ENCODE data around the gene KMT2B. TPM values are rescaled to one million over a fixed set of nuclear protein-coding genes. Genes with fewer than 3 reads are reported as not detected.

The KMT2B gene
- total and polyA plus RNA-seq, 2 donors (not counting 1 experiment from before 2014, with no cell fraction given) = 85.6 to 96.9 TPM

Other genes with a start within 250 kb of the KMT2B start
- not detected in 2 replicates for gene KRTDAP, start 227.5 kb upstream of the KMT2B start, total RNA-seq
- not detected in 2 replicates for gene KRTDAP, start 227.5 kb upstream of the KMT2B start, polyA plus RNA-seq
- 1.8 and 4.5 TPM in 2 replicates for gene DMKN, start 204.4 kb upstream of the KMT2B start, total RNA-seq
- gene DMKN, start 204.4 kb upstream of the KMT2B start, polyA plus RNA-seq = 0.58 and 1.6 TPM in 2 replicates
- gene SBSN, start 189.7 kb upstream of the KMT2B start, total RNA-seq = not detected in 2 replicates
- gene SBSN, start 189.7 kb upstream of the KMT2B start, polyA plus RNA-seq = not detected in 2 replicates
- gene GAPDHS, start 184.5 kb upstream of the KMT2B start, total RNA-seq = not detected in 2 replicates
- gene GAPDHS, start 184.5 kb upstream of the KMT2B start, polyA plus RNA-seq = not detected in 2 replicates
- gene TMEM147, start 172.4 kb upstream of the KMT2B start, total RNA-seq = 39.8 and 41.6 TPM in 2 replicates
- gene TMEM147, start 172.4 kb upstream of the KMT2B start, polyA plus RNA-seq = 61.6 and 68.9 TPM in 2 replicates
- not detected in 2 replicates for gene ATP4A, start 154.3 kb upstream of the KMT2B start, total RNA-seq
- gene ATP4A, start 154.3 kb upstream of the KMT2B start, polyA plus RNA-seq = not detected in 2 replicates
- gene PMIS2, start 131.8 kb upstream of the KMT2B start, total RNA-seq = not detected in 2 replicates
- gene PMIS2, start 131.8 kb upstream of the KMT2B start, polyA plus RNA-seq = not detected in 2 replicates
- gene HAUS5, start 105.3 kb upstream of the KMT2B start, total RNA-seq = 32.2 and 35.3 TPM in 2 replicates
- gene HAUS5, start 105.3 kb upstream of the KMT2B start, polyA plus RNA-seq = 42.8 and 52.3 TPM in 2 replicates
- gene RBM42, start 89.0 kb upstream of the KMT2B start, total RNA-seq = 52.0 and 52.7 TPM in 2 replicates
- 42.1 and 42.9 TPM in 2 replicates for gene RBM42, start 89.0 kb upstream of the KMT2B start, polyA plus RNA-seq
- 0.42 and 1.3 TPM in 2 replicates for gene ETV2, start 76.3 kb upstream of the KMT2B start, total RNA-seq
- 0.20 and 0.49 TPM in 2 replicates for gene ETV2, start 76.3 kb upstream of the KMT2B start, polyA plus RNA-seq
- 214 and 215 TPM in 2 replicates for gene COX6B1, start 69.7 kb upstream of the KMT2B start, total RNA-seq
- 202 and 387 TPM in 2 replicates for gene COX6B1, start 69.7 kb upstream of the KMT2B start, polyA plus RNA-seq
- not detected in 2 replicates for gene UPK1A, start 51.5 kb upstream of the KMT2B start, total RNA-seq
- gene UPK1A, start 51.5 kb upstream of the KMT2B start, polyA plus RNA-seq = 0.16 and 0.17 TPM in 2 replicates
- gene ZBTB32, start 13.4 kb upstream of the KMT2B start, total RNA-seq = 28.1 and 30.9 TPM in 2 replicates
- 8.5 and 18.9 TPM in 2 replicates for gene ZBTB32, start 13.4 kb upstream of the KMT2B start, polyA plus RNA-seq
- 245 and 248 TPM in 2 replicates for gene IGFLR1, start 24.4 kb downstream of the KMT2B start, total RNA-seq
- 110 and 130 TPM in 2 replicates for gene IGFLR1, start 24.4 kb downstream of the KMT2B start, polyA plus RNA-seq
- gene U2AF1L4, start 27.4 kb downstream of the KMT2B start, total RNA-seq = 62.1 and 62.7 TPM in 2 replicates
- gene U2AF1L4, start 27.4 kb downstream of the KMT2B start, polyA plus RNA-seq = 89.7 and 170 TPM in 2 replicates
- 29.1 and 36.4 TPM in 2 replicates for gene PSENEN, start 27.6 kb downstream of the KMT2B start, total RNA-seq
- 11.7 and 17.7 TPM in 2 replicates for gene PSENEN, start 27.6 kb downstream of the KMT2B start, polyA plus RNA-seq
- 22.3 and 22.8 TPM in 2 replicates for gene LIN37, start 30.6 kb downstream of the KMT2B start, total RNA-seq
- gene LIN37, start 30.6 kb downstream of the KMT2B start, polyA plus RNA-seq = 64.1 and 76.1 TPM in 2 replicates
- not detected in 2 replicates for gene HSPB6, start 39.0 kb downstream of the KMT2B start, total RNA-seq
- gene HSPB6, start 39.0 kb downstream of the KMT2B start, polyA plus RNA-seq = not detected in 2 replicates
- 61.0 and 65.6 TPM in 2 replicates for gene PROSER3, start 40.2 kb downstream of the KMT2B start, total RNA-seq
- gene PROSER3, start 40.2 kb downstream of the KMT2B start, polyA plus RNA-seq = 26.0 and 30.7 TPM in 2 replicates
- 18.2 and 21.6 TPM in 2 replicates for gene ARHGAP33, start 57.6 kb downstream of the KMT2B start, total RNA-seq
- 27.8 and 28.7 TPM in 2 replicates for gene ARHGAP33, start 57.6 kb downstream of the KMT2B start, polyA plus RNA-seq
- gene PRODH2, start 94.8 kb downstream of the KMT2B start, total RNA-seq = not detected in 2 replicates
- gene PRODH2, start 94.8 kb downstream of the KMT2B start, polyA plus RNA-seq = not detected in 2 replicates
- not detected in 2 replicates for gene NPHS1, start 134.5 kb downstream of the KMT2B start, total RNA-seq
- gene NPHS1, start 134.5 kb downstream of the KMT2B start, polyA plus RNA-seq = not detected in 2 replicates
- not detected in 2 replicates for gene KIRREL2, start 138.9 kb downstream of the KMT2B start, total RNA-seq
- gene KIRREL2, start 138.9 kb downstream of the KMT2B start, polyA plus RNA-seq = not detected in 2 replicates
- gene APLP1, start 150.6 kb downstream of the KMT2B start, total RNA-seq = not detected in 2 replicates
- 0.06 TPM in 1 of 2 replicates, not detected in the other for gene APLP1, start 150.6 kb downstream of the KMT2B start, polyA plus RNA-seq
- 272 and 276 TPM in 2 replicates for gene NFKBID, start 182.5 kb downstream of the KMT2B start, total RNA-seq
- 111 and 618 TPM in 2 replicates for gene NFKBID, start 182.5 kb downstream of the KMT2B start, polyA plus RNA-seq
- 2.9 and 4.8 TPM in 2 replicates for gene HCST, start 184.5 kb downstream of the KMT2B start, total RNA-seq
- gene HCST, start 184.5 kb downstream of the KMT2B start, polyA plus RNA-seq = 29.8 and 40.6 TPM in 2 replicates
- 2.7 and 3.3 TPM in 2 replicates for gene TYROBP, start 190.3 kb downstream of the KMT2B start, total RNA-seq
- gene TYROBP, start 190.3 kb downstream of the KMT2B start, polyA plus RNA-seq = 14.8 and 25.6 TPM in 2 replicates
- gene LRFN3, start 218.4 kb downstream of the KMT2B start, total RNA-seq = 1.6 and 2.1 TPM in 2 replicates
- 0.62 and 0.79 TPM in 2 replicates for gene LRFN3, start 218.4 kb downstream of the KMT2B start, polyA plus RNA-seq